ENCODE measurements around the gene COLEC12. TPM values are rescaled to one million over a fixed set of nuclear protein-coding genes. Genes with fewer than 3 reads are reported as not detected.
"Not testable (repeated sequence)": the region's sequence is repeated elsewhere in the genome, so short reads cannot be mapped to it uniquely, and the experiment has no call there.

COLEC12 gene
- total RNA-seq, 1 experiment from 2014 or later: 111 TPM

GRCh38 chr18:415617-416612 is 84.6 kb downstream of the COLEC12 start:
- no peaks in the 10 kb centered on the region for H3K9me3 ChIP-seq (replicated peaks)
- H3K36me3 ChIP-seq: no peaks in the 10 kb centered on the region
- peak in 1 of 2 experiments; percentile 84 for DNase-seq (ENCODE audit: low read depth in 1 of 2, low spot score in 2 of 2)
- H3K27ac ChIP-seq: peak overlapping the region; percentile 95
- H3K4me1 ChIP-seq (replicated peaks): peaks cover 63% of the 10 kb centered on the region
- no peaks in the 10 kb centered on the region for H3K27me3 ChIP-seq (replicated peaks)
- H3K4me3 ChIP-seq: no peak overlapping the region

GRCh38 chr18:415047-415446 is 85.5 kb downstream of the COLEC12 start:
- Histone ChIP-seq H3K9me3 (replicated peaks) (no peaks in the 10 kb centered on the region), H3K4me3 (no peak overlapping the region), H3K36me3 (no peaks in the 10 kb centered on the region), H3K4me1 (replicated peaks) (peaks cover 54% of the 10 kb centered on the region), H3K27ac (peak overlapping the region; percentile 95), H3K27me3 (replicated peaks) (no peaks in the 10 kb centered on the region)
- DNase-seq (ENCODE audit: low read depth in 1 of 2, low spot score in 2 of 2): no peak

GRCh38 chr18:413233-413632 is 87.3 kb downstream of the COLEC12 start:
- Histone ChIP-seq H3K4me1 (replicated peaks) (peaks cover 45% of the 10 kb centered on the region), H3K27me3 (replicated peaks) (no peaks in the 10 kb centered on the region), H3K36me3 (no peaks in the 10 kb centered on the region), H3K9me3 (replicated peaks) (no peaks in the 10 kb centered on the region), H3K27ac (peak overlapping the region; percentile 46), H3K4me3 (no peak overlapping the region)
- peak in 1 of 2 experiments; percentile 49 for DNase-seq (ENCODE audit: low read depth in 1 of 2, low spot score in 2 of 2)

GRCh38 chr18:410047-410455 is 90.5 kb downstream of the COLEC12 start:
- Histone ChIP-seq H3K27me3 (replicated peaks) (no peaks in the 10 kb centered on the region), H3K36me3 (peaks cover 15% of the 10 kb centered on the region), H3K4me1 (replicated peaks) (peaks cover 31% of the 10 kb centered on the region), H3K4me3 (no peak overlapping the region), H3K27ac (no peak overlapping the region), H3K9me3 (replicated peaks) (0 out of 2 replicates have a peak, but pooled peaks cover 4% of the 10 kb centered on the region)
- no peak for DNase-seq (ENCODE audit: low read depth in 1 of 2, low spot score in 2 of 2)

GRCh38 chr18:408367-408766 is 92.1 kb downstream of the COLEC12 start:
- H3K27me3 ChIP-seq (replicated peaks): no peaks in the 10 kb centered on the region

GRCh38 chr18:407626-408224 is 92.8 kb downstream of the COLEC12 start:
- H3K9me3 ChIP-seq (replicated peaks): 0 out of 2 replicates have a peak, but pooled peaks cover 4% of the 10 kb centered on the region
- H3K4me3 ChIP-seq: no peak overlapping the region
- peaks cover 32% of the 10 kb centered on the region for H3K4me1 ChIP-seq (replicated peaks)
- peaks cover 16% of the 10 kb centered on the region for H3K36me3 ChIP-seq
- no peak overlapping the region for H3K27ac ChIP-seq
- DNase-seq (ENCODE audit: low read depth in 1 of 2, low spot score in 2 of 2): no peak
- H3K27me3 ChIP-seq (replicated peaks): no peaks in the 10 kb centered on the region

More at GRCh38 chr18:408367-408766, 92.1 kb downstream of the COLEC12 start:
- Histone ChIP-seq H3K36me3 (peaks cover 16% of the 10 kb centered on the region), H3K4me3 (no peak overlapping the region), H3K9me3 (replicated peaks) (0 out of 2 replicates have a peak, but pooled peaks cover 4% of the 10 kb centered on the region), H3K27ac (no peak overlapping the region), H3K4me1 (replicated peaks) (peaks cover 32% of the 10 kb centered on the region)
- no peak for DNase-seq (ENCODE audit: low read depth in 1 of 2, low spot score in 2 of 2)

- H3K4me1 ChIP-seq (replicated peaks): peaks cover 34% of the 10 kb centered on the region
- H3K27ac ChIP-seq: no peak overlapping the region
- no peak overlapping the region for H3K4me3 ChIP-seq
- peaks cover 16% of the 10 kb centered on the region for H3K36me3 ChIP-seq
- no peak for DNase-seq (ENCODE audit: low read depth in 1 of 2, low spot score in 2 of 2)
- no peaks in the 10 kb centered on the region for H3K27me3 ChIP-seq (replicated peaks)
- 0 out of 2 replicates have a peak, but pooled peaks cover 4% of the 10 kb centered on the region for H3K9me3 ChIP-seq (replicated peaks)
Observed at GRCh38 chr18:407191-407590, 93.3 kb downstream of the COLEC12 start.

- H3K4me3 ChIP-seq: no peak overlapping the region
- H3K36me3 ChIP-seq: peaks cover 16% of the 10 kb centered on the region
- H3K27me3 ChIP-seq (replicated peaks): no peaks in the 10 kb centered on the region
- DNase-seq (ENCODE audit: low read depth in 1 of 2, low spot score in 2 of 2): no peak
- 0 out of 2 replicates have a peak, but pooled peaks cover 4% of the 10 kb centered on the region for H3K9me3 ChIP-seq (replicated peaks)
- H3K27ac ChIP-seq: no peak overlapping the region
- peaks cover 34% of the 10 kb centered on the region for H3K4me1 ChIP-seq (replicated peaks)
Observed at GRCh38 chr18:406677-407076, 93.8 kb downstream of the COLEC12 start.

GRCh38 chr18:405006-405405 is 95.5 kb downstream of the COLEC12 start:
- H3K27me3 ChIP-seq (replicated peaks); DNase-seq (ENCODE audit: low read depth in 1 of 2, low spot score in 2 of 2); H3K9me3 ChIP-seq (replicated peaks); H3K4me3 ChIP-seq; H3K27ac ChIP-seq: not testable (repeated sequence)
- Histone ChIP-seq H3K4me1 (replicated peaks) (peaks cover 50% of the 10 kb centered on the region), H3K36me3 (peaks cover 16% of the 10 kb centered on the region)

- H3K9me3 ChIP-seq (replicated peaks): 0 out of 2 replicates have a peak, but pooled peaks cover 4% of the 10 kb centered on the region
- DNase-seq (ENCODE audit: low read depth in 1 of 2, low spot score in 2 of 2): peak in 1 of 2 experiments; percentile 83
- peak overlapping the region; percentile 68 for H3K27ac ChIP-seq
- H3K4me3 ChIP-seq: no peak overlapping the region
- H3K27me3 ChIP-seq (replicated peaks): no peaks in the 10 kb centered on the region
- peaks cover 59% of the 10 kb centered on the region for H3K4me1 ChIP-seq (replicated peaks)
- peaks cover 16% of the 10 kb centered on the region for H3K36me3 ChIP-seq
Observed at GRCh38 chr18:404061-404636, 96.4 kb downstream of the COLEC12 start.

- DNase-seq (ENCODE audit: low read depth in 1 of 2, low spot score in 2 of 2): no peak
- peaks cover 16% of the 10 kb centered on the region for H3K36me3 ChIP-seq
- 0 out of 2 replicates have a peak, but pooled peaks cover 4% of the 10 kb centered on the region for H3K9me3 ChIP-seq (replicated peaks)
- H3K4me1 ChIP-seq (replicated peaks): peaks cover 74% of the 10 kb centered on the region
- no peaks in the 10 kb centered on the region for H3K27me3 ChIP-seq (replicated peaks)
- no peak overlapping the region for H3K4me3 ChIP-seq
- no peak overlapping the region for H3K27ac ChIP-seq
Observed at GRCh38 chr18:402129-402528, 98.4 kb downstream of the COLEC12 start.

- H3K36me3 ChIP-seq: peaks cover 4% of the 10 kb centered on the region
- peak overlapping the region; percentile 68 for H3K27ac ChIP-seq
- 0 out of 2 replicates have a peak, but pooled peaks cover 2% of the 10 kb centered on the region for H3K9me3 ChIP-seq (replicated peaks)
- H3K4me3 ChIP-seq: no peak overlapping the region
- no peaks in the 10 kb centered on the region for H3K27me3 ChIP-seq (replicated peaks)
- peaks cover 86% of the 10 kb centered on the region for H3K4me1 ChIP-seq (replicated peaks)
- peak; percentile 86 to 89 for DNase-seq (ENCODE audit: low read depth in 1 of 2, low spot score in 2 of 2)
Observed at GRCh38 chr18:400456-400855, 100.0 kb downstream of the COLEC12 start.

GRCh38 chr18:399631-400135 is 100.8 kb downstream of the COLEC12 start:
- Histone ChIP-seq H3K4me3 (no peak overlapping the region), H3K36me3 (no peaks in the 10 kb centered on the region), H3K4me1 (replicated peaks) (peaks cover 93% of the 10 kb centered on the region), H3K27me3 (replicated peaks) (no peaks in the 10 kb centered on the region), H3K27ac (peak overlapping the region; percentile 68), H3K9me3 (replicated peaks) (no peaks in the 10 kb centered on the region)
- no peak for DNase-seq (ENCODE audit: low read depth in 1 of 2, low spot score in 2 of 2)
